Type B pancreatic cell (in vitro differentiated cells): Measurements from ENCODE around the gene RNU6-8. TPM values are rescaled to one million over a fixed set of nuclear protein-coding genes. Genes with fewer than 3 reads are reported as not detected.

Experiments
- DNase-seq: peaks from one replicate; pipeline ENCODE4 v3.0.0; 2021; ENCODE audit warnings: mixed read lengths; ENCODE audit not compliant: unreplicated experiment; ENCODE audit errors: extremely low spot score
- H3K27ac Mint-ChIP-seq: 2 replicates; pipeline ENCODE4 v1.8.0; 2021; ENCODE audit warnings: mild to moderate bottlenecking, mixed read lengths
- H3K27me3 Mint-ChIP-seq: 2 replicates; pipeline ENCODE4 v1.8.0; 2021; ENCODE audit warnings: mixed read lengths
- H3K36me3 Mint-ChIP-seq: 2 replicates; pipeline ENCODE4 v1.8.0; 2021; ENCODE audit warnings: mixed read lengths
- H3K4me1 Mint-ChIP-seq: one replicate; pipeline ENCODE4 v1.8.0; 2021; ENCODE audit warnings: mixed read lengths; ENCODE audit not compliant: unreplicated experiment
- H3K4me3 Mint-ChIP-seq: 2 replicates; pipeline ENCODE4 v1.8.0; 2021; ENCODE audit warnings: mild to moderate bottlenecking, mixed read lengths
- H3K9me3 Mint-ChIP-seq: 2 replicates; pipeline ENCODE4 v1.8.0; 2021; ENCODE audit warnings: mixed read lengths
- CTCF ChIP-seq: fragments of 200-600 bp; sonication (generic); conservative IDR thresholded peaks from 2 replicates; pipeline ENCODE4 v1.5.0; 2021; ENCODE audit warnings: antibody characterized with exemption, mild to moderate bottlenecking
- total RNA-seq: library from RNA; stranded (reverse); gene quantifications from 2 replicates; pipeline ENCODE4 v1.2.1, GENCODE V29; 2021; ENCODE audit warnings: low replicate concordance

The RNU6-8 gene
- total RNA-seq, 1 donor from 2014 or later, result not detected

GRCh38 chr14:32249371-32249770 is 46.3 kb upstream of the RNU6-8 start:
- Mint-ChIP-seq H3K4me1 (no peaks in the 10 kb centered on the region), H3K27me3 (no peaks in the 10 kb centered on the region), H3K27ac (no peak overlapping the region), H3K4me3 (no peak overlapping the region), H3K36me3 (no peaks in the 10 kb centered on the region), H3K9me3 (no peaks in the 10 kb centered on the region)
- TF ChIP-seq CTCF, result no peak
- no peak for DNase-seq

- Mint-ChIP-seq H3K27me3 (no peaks in the 10 kb centered on the region), H3K9me3 (no peaks in the 10 kb centered on the region), H3K36me3 (no peaks in the 10 kb centered on the region), H3K4me3 (no peak overlapping the region), H3K4me1 (no peaks in the 10 kb centered on the region), H3K27ac (no peak overlapping the region)
- DNase-seq, result no peak
- TF ChIP-seq CTCF, result no peak
Observed at GRCh38 chr14:32246751-32247150, 43.7 kb upstream of the RNU6-8 start.

DNA sequence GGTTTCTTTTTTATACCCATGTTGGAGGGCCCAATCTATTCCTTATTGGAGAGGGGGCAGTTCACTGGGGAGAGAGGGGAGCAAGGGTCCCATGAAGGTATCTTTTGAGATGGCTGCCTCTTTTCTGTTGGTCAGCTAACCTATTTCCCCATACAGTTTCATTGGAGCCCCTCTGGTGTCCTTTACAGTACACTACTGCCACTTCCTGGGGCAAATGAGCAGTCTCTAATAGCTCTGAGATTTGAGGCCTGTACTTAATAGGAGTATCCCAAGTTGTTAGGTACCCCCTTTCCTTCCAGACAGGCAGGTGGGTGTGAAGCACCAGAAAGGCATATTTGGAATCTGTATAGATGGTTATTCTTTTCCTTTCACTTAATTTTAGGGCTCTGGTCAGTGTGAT is 41.3 kb upstream of the RNU6-8 start:
- Mint-ChIP-seq H3K27ac (no peak overlapping the region), H3K36me3 (no peaks in the 10 kb centered on the region), H3K27me3 (no peaks in the 10 kb centered on the region), H3K9me3 (no peaks in the 10 kb centered on the region), H3K4me3 (no peak overlapping the region), H3K4me1 (no peaks in the 10 kb centered on the region)
- TF ChIP-seq CTCF, result no peak
- DNase-seq, result no peak

DNA sequence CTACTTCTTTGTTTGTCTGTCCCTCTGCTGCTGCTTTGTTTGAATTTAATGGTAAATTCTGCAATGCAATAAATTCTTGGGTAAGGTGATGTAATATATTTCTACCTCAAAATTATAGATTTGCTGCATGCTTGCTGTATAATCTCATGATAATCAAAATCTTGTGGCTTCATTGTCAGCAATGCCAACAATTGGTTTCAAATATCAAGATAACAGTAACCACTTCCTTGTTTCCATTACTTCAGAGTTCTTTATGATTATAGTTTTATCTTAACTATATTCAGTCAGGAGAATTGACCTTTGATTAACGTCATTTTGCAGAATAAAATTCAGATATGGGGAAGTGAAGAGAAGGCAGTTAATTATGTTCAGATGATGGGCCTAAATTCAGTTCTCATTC is 30.2 kb upstream of the RNU6-8 start:
- H3K27me3 Mint-ChIP-seq, result peaks cover 3% of the 10 kb centered on the region
- TF ChIP-seq CTCF, result no peak
- no peak overlapping the region for H3K27ac Mint-ChIP-seq
- H3K36me3 Mint-ChIP-seq, result no peaks in the 10 kb centered on the region
- H3K4me1 Mint-ChIP-seq, result peaks cover 7% of the 10 kb centered on the region
- H3K4me3 Mint-ChIP-seq, result no peak overlapping the region
- no peak for DNase-seq
- no peaks in the 10 kb centered on the region for H3K9me3 Mint-ChIP-seq

DNA sequence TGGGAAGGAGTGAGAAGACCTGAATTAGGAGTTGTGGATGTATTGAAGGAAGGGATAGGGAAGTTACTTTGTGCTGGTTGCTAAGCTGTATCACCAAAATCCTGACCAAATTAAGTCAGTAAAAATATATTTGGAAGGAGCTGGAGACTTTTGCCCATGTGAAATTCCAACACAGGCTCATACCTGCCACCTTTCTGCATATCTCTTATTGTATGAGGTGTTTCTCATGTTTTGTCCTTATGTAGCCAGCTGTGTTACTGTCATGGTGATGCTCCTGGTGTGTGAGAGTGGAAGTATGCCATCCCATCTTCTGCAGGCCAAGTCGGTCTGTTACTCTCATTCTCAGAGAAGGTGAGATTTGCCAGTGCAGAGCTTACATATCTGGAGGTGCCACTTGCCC is 29.4 kb upstream of the RNU6-8 start:
- no peak for DNase-seq
- Mint-ChIP-seq H3K4me1 (peaks cover 7% of the 10 kb centered on the region), H3K9me3 (no peaks in the 10 kb centered on the region), H3K4me3 (no peak overlapping the region), H3K27ac (no peak overlapping the region), H3K36me3 (no peaks in the 10 kb centered on the region), H3K27me3 (peaks cover 1% of the 10 kb centered on the region)
- TF ChIP-seq CTCF, result no peak

DNA sequence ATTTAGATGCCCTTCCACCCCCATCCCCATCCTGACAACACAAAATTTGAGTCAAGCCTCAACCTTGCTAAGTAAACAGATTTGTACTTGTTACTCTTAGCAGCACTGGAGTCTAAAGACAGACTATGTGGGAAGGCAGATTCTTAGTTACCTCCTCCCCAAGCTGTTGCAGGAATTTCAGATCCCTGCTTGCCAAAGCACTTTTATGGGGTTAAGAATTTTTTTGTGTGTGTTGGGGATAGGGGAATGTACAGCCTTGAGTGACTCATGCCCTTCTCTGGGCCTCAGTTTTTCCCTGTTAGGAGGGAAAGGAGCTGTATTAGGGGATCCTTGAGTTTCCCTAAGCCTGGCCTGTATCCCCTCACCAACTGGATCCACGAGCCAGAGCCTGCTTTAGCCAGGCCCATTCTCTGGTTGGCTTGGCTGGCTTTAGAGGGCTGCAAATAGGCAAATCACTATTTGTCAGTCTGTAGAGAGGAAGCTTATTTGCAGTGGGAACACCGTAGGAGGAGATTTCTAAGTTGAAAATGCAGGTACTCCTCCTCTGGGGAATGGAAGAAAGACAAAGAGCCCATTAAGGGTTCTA is 27.7 kb upstream of the RNU6-8 start:
- no peak overlapping the region for H3K4me3 Mint-ChIP-seq
- no peaks in the 10 kb centered on the region for H3K9me3 Mint-ChIP-seq
- H3K4me1 Mint-ChIP-seq, result peaks cover 11% of the 10 kb centered on the region
- no peaks in the 10 kb centered on the region for H3K36me3 Mint-ChIP-seq
- TF ChIP-seq CTCF, result no peak
- no peak for DNase-seq
- no peaks in the 10 kb centered on the region for H3K27me3 Mint-ChIP-seq
- no peak overlapping the region for H3K27ac Mint-ChIP-seq
